K562 (cell line): ENCODE data around the gene CD47. TPM values are rescaled to one million over a fixed set of nuclear protein-coding genes. Genes with fewer than 3 reads are reported as not detected.

Source experiments
- ATAC-seq: fragments of 200-7000 bp; cut with Tn5 transposase; 3 replicates; pipeline ENCODE4 v1.9.1; 2020; ENCODE audit warnings: moderate library complexity
- BruUV-seq: library from RNA; stranded (reverse); fragments of 400-500 nt; replicated peaks from 2 replicates; lab custom pipeline; 2021; lab: Mats Ljungman, UMichigan
- CTCF ChIA-PET: fragments of 300-600 bp; formaldehyde crosslinking; extraction: SDS; loops from one replicate; lab custom pipeline; 2021; ENCODE audit warnings: low intra/inter-chr PET ratio; lab: Yijun Ruan, JAX
- POLR2A ChIA-PET: fragments of 300-600, 350-650 bp; sonication (Branson Sonifier 250); formaldehyde crosslinking; extraction: SDS; loops from one replicate; lab custom pipeline; 2021; ENCODE audit warnings: antibody characterized with exemption, inconsistent platforms; lab: Yijun Ruan, JAX
- DNase-seq, 4 experiments: peaks; one replicate each; pipeline versions ENCODE4 v3.0.0 to v3.0.0-alpha.2; 2011 to 2018; ENCODE audit warnings: low spot score in 3 of 4, mixed read lengths in 3 of 4; ENCODE audit errors: extremely low read depth in 1 of 4
- FAIRE-seq: peaks from 2 replicates; lab custom pipeline; 2011; peaks lifted over from hg19 to GRCh38; lab: Jason Lieb, UNC
- H2AFZ ChIP-seq: 2 replicates; pipeline ENCODE4 v1.6.0; 2011; ENCODE audit warnings: low read depth, low read length, control low read depth, inconsistent platforms
- H3K27ac ChIP-seq: fragments of 200-600 bp; 3 replicates; pipeline ENCODE4 v1.8.0; 2011; ENCODE audit warnings: low read depth, mild to moderate bottlenecking, control low read depth, inconsistent platforms, low read length, moderate library complexity, mixed read lengths; ENCODE audit errors: extremely low read depth
- H3K27me3 ChIP-seq, 2 experiments: fragments of 300-600 bp in 1 of 2; 2 replicates in 1 of 2; 3 replicates in 1 of 2; pipeline versions ENCODE4 v1.6.0 to v1.8.0; 2011; ENCODE audit warnings: inconsistent platforms in 2 of 2, low read length in 2 of 2, mild to moderate bottlenecking in 1 of 2, mixed read lengths in 1 of 2, moderate library complexity in 1 of 2; ENCODE audit not compliant: control insufficient read depth in 2 of 2, insufficient read depth in 2 of 2
- H3K36me3 ChIP-seq: fragments of 300-600 bp; 3 replicates; pipeline ENCODE4 v1.8.0; 2011; ENCODE audit warnings: mild to moderate bottlenecking, low read length, inconsistent platforms; ENCODE audit not compliant: control insufficient read depth, insufficient read depth
- H3K4me1 ChIP-seq, 2 experiments: fragments of 200-600 bp in 1 of 2; replicated peaks in 1 of 2; 2 replicates in 1 of 2; 3 replicates in 1 of 2; pipeline versions ENCODE4 v1.5.1 to v1.8.0; 2011; ENCODE audit warnings: inconsistent platforms in 2 of 2, low read length in 2 of 2, mild to moderate bottlenecking in 1 of 2, mixed read lengths in 1 of 2, moderate library complexity in 1 of 2; ENCODE audit not compliant: control insufficient read depth in 2 of 2, insufficient read depth in 2 of 2
- H3K4me2 ChIP-seq: 2 replicates; pipeline ENCODE4 v1.6.1; 2011; ENCODE audit warnings: low read length, control low read depth, inconsistent platforms, mixed read lengths; ENCODE audit not compliant: insufficient read depth
- H3K4me3 ChIP-seq: fragments of 200-600 bp; sonication (generic), shearing (Covaris generic); 2 replicates; pipeline ENCODE4 v1.5.1; 2016; ENCODE audit warnings: control low read depth, inconsistent platforms
- H3K79me2 ChIP-seq: fragments of 200-600 bp; 3 replicates; pipeline ENCODE4 v1.8.0; 2011; ENCODE audit warnings: low read length, inconsistent platforms; ENCODE audit not compliant: control insufficient read depth, insufficient read depth
- H3K9ac ChIP-seq, 2 experiments: 2 replicates each; pipeline versions ENCODE4 v1.6.0 to v1.6.1; 2011; ENCODE audit warnings: low read depth in 2 of 2, low read length in 2 of 2, control low read depth in 1 of 2, inconsistent platforms in 1 of 2, mild to moderate bottlenecking in 1 of 2, mixed read lengths in 1 of 2; ENCODE audit not compliant: insufficient read depth in 1 of 2
- H3K9me1 ChIP-seq: one replicate; pipeline ENCODE4 v1.6.0; 2011; ENCODE audit warnings: inconsistent platforms, mild to moderate bottlenecking, low read length, moderate library complexity; ENCODE audit not compliant: control insufficient read depth, insufficient read depth
- H3K9me3 ChIP-seq: replicated peaks from 2 replicates; pipeline ENCODE4 v1.5.1; 2011; ENCODE audit warnings: low read depth, low read length, inconsistent platforms; ENCODE audit not compliant: control insufficient read depth, insufficient read depth
- H4K20me1 ChIP-seq: replicated peaks from 2 replicates; pipeline ENCODE4 v1.6.1; 2011; ENCODE audit warnings: low read length, inconsistent platforms, mixed read lengths; ENCODE audit not compliant: control insufficient read depth, insufficient read depth
- BRD4 ChIP-seq: fragments of 200-600 bp; sonication (generic); IDR thresholded peaks from 2 replicates; pipeline ENCODE4 v1.6.1; 2017; ENCODE audit warnings: inconsistent platforms
- GTF2E2 ChIP-seq: fragments of 200-800 bp; sonication (Bioruptor generic); IDR thresholded peaks from 2 replicates; pipeline ENCODE4 v1.6.1; 2016; ENCODE audit warnings: missing genetic modification characterization, missing compliant biosample characterization
- HNRNPH1 ChIP-seq: fragments of 200-400 bp; formaldehyde crosslinking; optimal IDR thresholded peaks from 2 replicates; pipeline ENCODE3; 2017; ENCODE audit warnings: low read depth, mild to moderate bottlenecking, low read length, moderate library complexity
- NR2C2 ChIP-seq, 2 experiments: fragments of 200-800 bp in 1 of 2; sonication (Bioruptor generic) in 1 of 2; sonication (generic) in 1 of 2; formaldehyde crosslinking in 1 of 2; IDR thresholded peaks; 2 replicates each; pipeline versions ENCODE4 v1.6.1 to v1.8.0; 2016 to 2022; ENCODE audit warnings: mild to moderate bottlenecking in 1 of 2, missing compliant biosample characterization in 1 of 2, missing genetic modification characterization in 1 of 2, missing genetic modification reagents in 1 of 2
- POLR2H ChIP-seq: IDR thresholded peaks from 2 replicates; pipeline ENCODE4 v1.6.1; 2016; ENCODE audit warnings: missing genetic modification characterization, low read depth, mild to moderate bottlenecking, control low read depth, missing compliant biosample characterization, moderate library complexity
- RB1 ChIP-seq: fragments of 450-650 bp; IDR thresholded peaks from 2 replicates; pipeline ENCODE4 v1.6.1; 2017; ENCODE audit warnings: low read depth, mild to moderate bottlenecking
- RBFOX2 ChIP-seq: fragments of 200-400 bp; formaldehyde crosslinking; IDR thresholded peaks from 2 replicates; pipeline ENCODE4 v1.6.1; 2017; ENCODE audit warnings: low read depth, mild to moderate bottlenecking, low read length, moderate library complexity
- ZC3H4 ChIP-seq: sonication (generic); formaldehyde crosslinking; IDR thresholded peaks from 2 replicates; pipeline ENCODE4 v1.9.0; 2021; ENCODE audit warnings: missing genetic modification reagents, borderline replicate concordance
- ZFX ChIP-seq: sonication (generic); formaldehyde crosslinking; IDR thresholded peaks from 2 replicates; pipeline ENCODE4 v1.8.0; 2022; ENCODE audit warnings: mild to moderate bottlenecking, missing genetic modification reagents, moderate library complexity
- WGBS: fragments of 100-300 bp; shearing (Covaris generic); methylation state at CpG from one replicate; pipeline ENCODE4 v1.1.6; 2016; ENCODE audit warnings: low coverage, mixed read lengths; ENCODE audit not compliant: insufficient coverage; ENCODE audit errors: missing lambda C conversion rate; 5-methylcytosine and 5-hydroxymethylcytosine counted together
- in situ Hi-C: fragments of 300-500 bp; cut with MboI; formaldehyde crosslinking; loops from 4 replicates; pipeline ENCODE4 v1.15.0; 2018; ENCODE audit warnings: inconsistent platforms, mixed read lengths
- intact Hi-C: fragments of 100-400 bp; cut with micrococcal nuclease; formaldehyde crosslinking; loops from 2 replicates; pipeline ENCODE4 v1.14.2; 2022
- polyA plus RNA-seq, 8 experiments: library from polyadenylated mRNA; depleted of rRNA in 4 of 8; stranded (reverse) in 5 of 8; unstranded in 3 of 8; fragments of >200 nt; fragmentation: Nextera tagmentation in 2 of 8; fragmentation: Illumina TruSeq in 1 of 8; extraction: Ambion mirVana in 2 of 8; extraction: Trizol in 1 of 8; gene quantifications; 2 replicates each; pipeline versions ENCODE4 v1.2.1 to v1.2.3, GENCODE V29; 2011 to 2014; ENCODE audit warnings: inconsistent platforms in 1 of 8, missing spikeins in 1 of 8
- total RNA-seq, 7 experiments: library from RNA; depleted of rRNA in 6 of 7; stranded (reverse); fragments of >200 nt in 6 of 7; fragmentation: Illumina TruSeq in 2 of 7; extraction: Trizol in 2 of 7; gene quantifications; 2 replicates each; pipeline versions ENCODE4 v1.2.1 to v1.2.3, GENCODE V29; 2011 to 2021; ENCODE audit warnings: low replicate concordance in 1 of 7
- TF ChIP-seq, protein P1 (sequence below): fragments of 200-800 bp; sonication (Bioruptor generic); IDR thresholded peaks from 2 replicates; pipeline ENCODE4 v1.6.1; 2017; ENCODE audit warnings: missing genetic modification characterization, missing compliant biosample characterization

CD47 gene
- total and polyA plus RNA-seq, 9 of the 15 experiments (the other 6 are each of a cell fraction or from before 2014, with no cell fraction given), result 10.2 to 62.6 (median 36.3) TPM

DNA sequence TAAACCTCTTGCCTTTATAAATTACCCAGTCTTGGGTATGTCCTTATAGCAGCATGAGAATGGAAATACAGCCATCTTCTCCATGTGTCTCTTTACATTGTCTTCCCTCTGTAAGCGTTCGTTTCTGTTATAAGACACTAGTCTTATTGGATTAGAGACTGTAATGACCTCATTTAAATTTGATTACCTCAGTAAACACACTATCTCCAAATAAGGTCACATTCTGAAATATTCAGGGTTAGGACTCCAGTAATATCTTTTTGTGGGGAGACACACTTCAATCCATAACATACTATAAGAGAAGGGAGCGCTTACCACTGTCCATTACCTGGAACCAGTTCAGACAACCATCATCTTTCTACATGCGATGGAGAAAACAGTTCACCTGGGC, 34.3 kb upstream of the CD47 start:
- Histone ChIP-seq H2AFZ (peak overlapping the region; percentile 98), H3K36me3 (no peaks in the 10 kb centered on the region; the same call in 2 of the 3 replicates), H3K9me1 (no peaks in the 10 kb centered on the region), H3K4me3 (peak overlapping the region; percentile 16; the same call in 1 of the 2 replicates), H3K27me3 (no peaks in the 10 kb centered on the region), H3K9me3 (no peaks in the 10 kb centered on the region), H3K27ac (peak overlapping the region; percentile 89), H3K4me1 (peaks cover 11 to 23% of the 10 kb centered on the region in 2 experiments; a peak in 4 of 5 replicates), H3K4me2 (peak overlapping the region; percentile 64), H4K20me1 (no peaks in the 10 kb centered on the region), H3K9ac (peak overlapping the region in 1 of 2 experiments; percentile 68; a peak in 2 of 4 replicates), H3K79me2 (no peaks in the 10 kb centered on the region)
- no peak for FAIRE-seq
- WGBS, result 33% methylated on average over 4 of the region's 4 CpGs
- CTCF ChIA-PET, result no interaction called here
- no peak for DNase-seq
- BruUV-seq, result TSS peak; percentile 90
- in situ Hi-C loops (no loop called here), intact Hi-C loops (loop anchor here (1.0 kb wide), 1 partner anchor 21 kb away; no protein-coding TSS in a partner anchor)
- TF ChIP-seq ZFX (0 out of 2 replicates have a peak, but pooled peaks have one; percentile 7), POLR2H (tag) (0 out of 2 replicates have a peak, but pooled peaks have one; percentile 11), GTF2E2 (tag) (peak; percentile 17; the same call in 1 of the 2 replicates), HNRNPH1 (no peak), NR2C2 (CRISPR knock-in tag; IDR thresholded peaks at IDR 0.05) (no peak), NR2C2 (tag; IDR thresholded peaks at IDR 0.05) (0 out of 2 replicates have a peak, but pooled peaks have one; percentile 8), RBFOX2 (0 out of 2 replicates have a peak, but pooled peaks have one; percentile 12), RB1 (no peak), BRD4 (0 out of 2 replicates have a peak, but pooled peaks have one; percentile 55), ZC3H4 (CRISPR knock-in tag) (no peak)
- TF ChIP-seq, protein P1, sequence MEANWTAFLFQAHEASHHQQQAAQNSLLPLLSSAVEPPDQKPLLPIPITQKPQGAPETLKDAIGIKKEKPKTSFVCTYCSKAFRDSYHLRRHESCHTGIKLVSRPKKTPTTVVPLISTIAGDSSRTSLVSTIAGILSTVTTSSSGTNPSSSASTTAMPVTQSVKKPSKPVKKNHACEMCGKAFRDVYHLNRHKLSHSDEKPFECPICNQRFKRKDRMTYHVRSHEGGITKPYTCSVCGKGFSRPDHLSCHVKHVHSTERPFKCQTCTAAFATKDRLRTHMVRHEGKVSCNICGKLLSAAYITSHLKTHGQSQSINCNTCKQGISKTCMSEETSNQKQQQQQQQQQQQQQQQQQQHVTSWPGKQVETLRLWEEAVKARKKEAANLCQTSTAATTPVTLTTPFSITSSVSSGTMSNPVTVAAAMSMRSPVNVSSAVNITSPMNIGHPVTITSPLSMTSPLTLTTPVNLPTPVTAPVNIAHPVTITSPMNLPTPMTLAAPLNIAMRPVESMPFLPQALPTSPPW (CRISPR knock-in tag), result no peak
- peak; percentile 13 for ATAC-seq
- POLR2A ChIA-PET, result interaction anchor here (0.7 to 1.8 kb wide), 5 partner anchors 9 to 23 kb away, joined by 3 to 5 read pairs (median 4); no protein-coding TSS in a partner anchor
